HG03558 (cell line): ENCODE data around the gene DEDD2.
"Not testable (repeated sequence)": the region's sequence is repeated elsewhere in the genome, so short reads cannot be mapped to it uniquely, and the experiment has no call there.

ENCODE experiments used
- ATAC-seq: cut with Tn5 transposase; IDR thresholded peaks from one replicate; pipeline ENCODE4 v1.9.1; 2021; ENCODE audit warnings: moderate number of reproducible peaks; ENCODE audit not compliant: unreplicated experiment; ENCODE audit errors: extremely low read depth

DEDD2 gene, protein sequence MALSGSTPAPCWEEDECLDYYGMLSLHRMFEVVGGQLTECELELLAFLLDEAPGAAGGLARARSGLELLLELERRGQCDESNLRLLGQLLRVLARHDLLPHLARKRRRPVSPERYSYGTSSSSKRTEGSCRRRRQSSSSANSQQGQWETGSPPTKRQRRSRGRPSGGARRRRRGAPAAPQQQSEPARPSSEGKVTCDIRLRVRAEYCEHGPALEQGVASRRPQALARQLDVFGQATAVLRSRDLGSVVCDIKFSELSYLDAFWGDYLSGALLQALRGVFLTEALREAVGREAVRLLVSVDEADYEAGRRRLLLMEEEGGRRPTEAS

DNA sequence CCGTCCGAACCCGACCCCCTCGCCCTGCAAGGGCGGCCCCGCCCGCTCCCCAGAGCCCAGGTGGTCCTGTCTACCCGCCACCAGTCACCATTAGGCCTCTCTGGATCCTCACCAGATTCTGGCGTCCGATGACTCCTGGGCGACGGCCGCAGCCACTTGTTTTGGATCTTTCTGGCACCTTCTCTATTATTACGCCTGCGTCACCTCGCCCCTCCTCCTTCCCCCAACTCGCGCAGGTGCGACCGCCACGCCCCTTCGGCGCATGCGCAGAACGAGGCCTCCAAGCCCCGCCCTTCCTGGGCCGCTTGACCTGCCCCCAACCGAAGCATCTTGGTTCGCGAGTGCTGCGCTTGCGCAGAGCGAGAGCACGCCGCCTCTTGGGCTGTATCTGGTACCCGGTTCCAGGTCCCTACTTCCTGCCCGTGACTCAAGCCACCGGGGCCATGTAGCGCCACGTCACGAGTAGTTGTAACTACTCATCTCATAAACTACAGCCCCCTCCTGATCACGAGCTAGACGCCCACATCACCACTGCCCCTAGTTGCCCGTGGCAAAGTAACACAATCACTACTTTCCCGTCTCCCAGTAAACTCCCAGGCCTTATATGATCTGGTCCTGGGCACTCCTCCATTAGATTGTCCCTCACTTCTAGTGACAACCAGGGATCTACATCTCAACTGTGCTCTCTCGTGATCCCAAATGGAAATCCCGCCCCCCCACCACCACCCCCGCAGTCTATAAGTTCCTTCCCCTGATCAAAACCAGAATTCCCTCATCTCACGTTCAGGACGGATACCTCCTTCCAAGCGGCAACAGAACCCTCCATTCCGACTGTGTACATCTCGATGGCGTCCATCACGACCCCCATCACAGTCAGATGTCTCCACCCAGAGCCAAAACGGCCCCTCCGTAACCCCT lies at the start of gene DEDD2:
DEDD2 (minus strand) TSS at position 158 of the 918 bp plus-strand sequence. CDS start 670 bp downstream, outside the sequence.
- peak; percentile 63 for ATAC-seq

GRCh38 chr19:42266928-42267603 lies 49.6 kb upstream of the DEDD2 start:
- not testable (repeated sequence) for ATAC-seq

DNA sequence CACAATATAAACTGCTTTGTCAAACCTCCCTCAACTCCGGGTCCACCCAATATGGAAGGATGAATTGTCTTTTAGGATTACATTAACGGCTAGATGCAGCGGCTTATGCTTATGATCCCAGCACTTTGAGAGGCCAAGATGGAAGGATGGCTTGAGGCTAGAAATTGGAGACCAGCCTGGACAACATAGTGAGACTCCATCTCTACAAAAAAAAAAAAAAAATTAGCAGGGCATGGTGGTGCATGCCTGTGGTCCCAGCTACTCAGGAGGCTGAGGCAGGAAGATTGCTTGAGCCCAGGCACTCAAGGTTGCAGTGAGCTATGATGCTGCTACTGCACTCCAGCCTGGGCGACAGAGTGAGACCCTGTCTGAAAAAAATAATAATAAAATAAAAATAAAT lies 48.6 kb upstream of the DEDD2 start:
- not testable (repeated sequence) for ATAC-seq

DNA sequence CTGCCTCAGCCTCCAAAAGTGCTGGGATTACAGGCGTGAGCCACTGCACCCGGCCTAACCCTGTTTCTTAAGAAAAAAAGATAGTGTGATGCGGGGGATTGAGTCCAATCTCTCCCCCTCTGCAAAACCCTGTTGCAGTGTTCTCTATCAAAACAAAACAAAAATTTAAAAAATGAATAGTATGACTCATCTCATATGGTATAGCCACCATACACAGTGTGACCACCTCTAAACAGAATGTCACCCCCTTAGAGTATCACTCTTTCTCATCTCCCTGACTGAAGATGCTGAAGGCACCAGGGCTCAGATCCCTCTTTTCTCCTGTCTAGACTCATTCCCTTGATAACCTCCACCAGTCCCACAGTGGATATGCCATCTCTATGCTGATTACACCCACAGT lies 44.3 kb upstream of the DEDD2 start:
- no peak for ATAC-seq

- ATAC-seq = not testable (repeated sequence)
These were observed 40.4 kb upstream of the DEDD2 start for GRCh38 chr19:42257842-42258241.

DNA sequence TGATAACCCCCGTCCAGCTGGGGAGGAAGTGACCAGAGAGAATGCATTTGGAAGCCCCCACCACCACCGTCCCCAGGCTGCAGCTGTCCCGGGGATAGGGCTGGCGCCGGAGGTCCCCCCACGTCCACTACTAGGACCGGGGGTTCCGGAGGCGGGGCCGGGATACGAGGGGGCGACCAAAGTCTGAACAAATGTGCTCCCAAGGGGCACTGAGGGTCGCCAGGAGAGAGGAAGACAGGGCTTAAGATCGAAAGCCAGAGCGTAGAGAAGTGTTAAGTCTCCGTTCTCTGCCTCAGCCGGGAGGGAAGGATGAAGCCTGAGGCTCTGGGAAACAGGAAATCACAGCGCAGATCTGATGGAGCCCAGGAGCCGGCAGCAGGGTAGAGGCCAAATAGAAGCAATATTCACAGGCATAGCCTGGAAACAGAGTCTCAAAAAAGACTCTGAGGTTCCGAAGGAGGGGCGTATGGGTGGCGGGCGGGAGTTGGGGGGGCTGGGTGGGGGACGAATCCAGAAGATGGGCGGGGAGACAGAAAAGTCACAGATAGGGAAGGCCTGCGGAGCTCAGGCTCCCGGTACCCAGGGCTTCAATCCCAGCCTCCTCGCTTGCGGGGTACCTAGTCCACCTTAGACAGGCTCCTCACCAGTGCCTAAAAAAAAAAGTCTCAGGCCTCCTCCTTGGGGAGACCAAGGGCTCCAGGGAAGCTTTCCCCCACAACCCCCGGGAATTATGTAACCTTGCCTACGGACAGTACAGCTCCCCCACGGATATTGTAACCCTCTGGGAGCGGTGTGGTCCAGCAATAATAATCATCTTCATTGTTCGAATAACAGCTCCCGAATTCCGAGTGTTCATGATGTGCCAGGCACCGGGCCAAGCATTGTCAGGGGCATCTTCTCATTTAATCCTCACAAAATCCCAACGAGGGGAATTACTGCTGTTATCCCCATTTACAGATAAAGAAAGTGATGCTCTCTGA lies 38.6 kb upstream of the DEDD2 start:
- ATAC-seq = no peak

- ATAC-seq = no peak
These were observed 37.6 kb upstream of the DEDD2 start, which contains the start of gene ERF for GRCh38 chr19:42254850-42255765. Gene ERF, minus strand, starts transcription at chr19:42255128. Its CDS starts 129 bp downstream, at chr19:42254999.

- ATAC-seq = no peak
These were observed 36.8 kb upstream of the DEDD2 start for GRCh38 chr19:42254089-42254849.

DNA sequence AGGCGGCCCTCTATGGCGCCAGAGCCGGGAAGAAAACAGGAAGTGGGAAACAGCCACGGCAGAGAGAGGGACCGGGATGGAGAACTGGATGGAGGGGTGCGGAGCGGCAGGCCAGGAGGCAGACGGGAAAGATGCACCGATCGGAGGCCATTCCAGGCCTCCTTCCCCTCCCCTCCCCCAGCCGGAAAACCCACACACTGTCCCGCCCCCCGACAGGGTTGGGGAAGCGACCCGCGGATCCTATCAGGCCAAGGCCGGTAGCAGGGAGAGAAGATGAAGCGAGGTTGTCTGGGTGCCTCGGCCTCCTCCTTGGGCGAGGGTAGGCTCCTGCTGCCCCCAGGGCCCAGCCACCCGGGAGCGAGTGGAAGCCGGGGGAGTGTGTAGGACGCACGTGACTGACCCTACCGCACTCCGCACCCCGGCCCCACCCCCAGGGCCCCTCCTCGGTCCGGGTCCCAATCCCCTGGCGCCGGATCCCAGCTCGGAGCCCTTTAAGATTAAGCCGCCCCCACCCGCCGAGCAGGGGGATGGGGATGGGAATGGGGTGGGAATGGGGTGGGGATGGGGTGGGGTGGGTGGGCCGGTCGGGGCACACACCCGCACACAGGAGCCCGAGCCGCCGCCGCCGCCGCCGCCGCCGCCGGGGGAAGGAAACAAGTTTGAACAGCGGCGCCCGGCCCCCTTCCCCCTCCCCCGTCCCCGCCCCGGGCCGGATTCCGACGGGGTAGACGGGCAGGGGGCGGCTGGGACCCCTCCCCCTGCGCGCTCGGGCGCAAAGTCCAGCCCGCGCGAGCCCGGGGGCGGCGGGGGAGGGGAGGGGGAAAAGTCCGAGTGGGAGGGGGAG lies 36.0 kb upstream of the DEDD2 start:
- no peak for ATAC-seq

GRCh38 chr19:42252365-42253244 lies 35.1 kb upstream of the DEDD2 start:
- ATAC-seq = no peak

DNA sequence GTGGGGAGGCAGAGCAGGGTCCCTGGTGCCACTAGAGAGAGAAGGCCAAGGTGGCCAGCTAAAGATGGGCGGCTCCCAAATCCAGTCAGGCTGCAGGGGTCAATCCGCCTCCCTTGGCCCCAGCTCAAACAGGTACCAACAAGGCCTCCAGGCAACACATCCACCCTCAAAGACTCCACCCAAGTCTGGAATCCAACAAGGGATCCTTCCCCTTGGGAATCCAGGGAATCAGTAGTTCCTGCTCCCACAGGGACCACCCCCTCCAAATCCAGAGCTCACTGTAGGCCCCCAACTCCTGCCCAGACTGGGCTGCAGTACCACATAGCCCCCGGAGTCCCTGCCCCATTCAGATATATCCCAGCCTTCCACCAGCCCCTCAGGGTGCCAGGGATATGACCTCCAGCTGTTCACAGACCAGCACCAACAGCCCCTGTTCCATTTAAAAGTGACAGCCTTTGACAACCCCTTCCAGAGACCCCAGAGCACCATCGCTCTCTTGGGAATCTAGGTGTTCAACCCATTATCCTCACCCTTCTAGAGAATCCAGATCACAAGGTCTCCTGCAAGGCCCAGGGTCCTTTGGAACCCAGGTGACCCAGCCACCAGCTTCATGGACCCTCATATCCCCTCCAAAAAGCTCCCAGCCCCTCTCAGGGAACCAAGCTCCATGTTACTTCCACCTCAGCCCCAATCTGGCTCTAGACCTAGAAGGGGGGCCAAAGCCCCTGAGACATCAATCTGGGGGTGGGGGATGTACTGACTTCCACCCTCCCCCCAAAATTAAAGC lies 34.3 kb upstream of the DEDD2 start:
- no peak for ATAC-seq

DNA sequence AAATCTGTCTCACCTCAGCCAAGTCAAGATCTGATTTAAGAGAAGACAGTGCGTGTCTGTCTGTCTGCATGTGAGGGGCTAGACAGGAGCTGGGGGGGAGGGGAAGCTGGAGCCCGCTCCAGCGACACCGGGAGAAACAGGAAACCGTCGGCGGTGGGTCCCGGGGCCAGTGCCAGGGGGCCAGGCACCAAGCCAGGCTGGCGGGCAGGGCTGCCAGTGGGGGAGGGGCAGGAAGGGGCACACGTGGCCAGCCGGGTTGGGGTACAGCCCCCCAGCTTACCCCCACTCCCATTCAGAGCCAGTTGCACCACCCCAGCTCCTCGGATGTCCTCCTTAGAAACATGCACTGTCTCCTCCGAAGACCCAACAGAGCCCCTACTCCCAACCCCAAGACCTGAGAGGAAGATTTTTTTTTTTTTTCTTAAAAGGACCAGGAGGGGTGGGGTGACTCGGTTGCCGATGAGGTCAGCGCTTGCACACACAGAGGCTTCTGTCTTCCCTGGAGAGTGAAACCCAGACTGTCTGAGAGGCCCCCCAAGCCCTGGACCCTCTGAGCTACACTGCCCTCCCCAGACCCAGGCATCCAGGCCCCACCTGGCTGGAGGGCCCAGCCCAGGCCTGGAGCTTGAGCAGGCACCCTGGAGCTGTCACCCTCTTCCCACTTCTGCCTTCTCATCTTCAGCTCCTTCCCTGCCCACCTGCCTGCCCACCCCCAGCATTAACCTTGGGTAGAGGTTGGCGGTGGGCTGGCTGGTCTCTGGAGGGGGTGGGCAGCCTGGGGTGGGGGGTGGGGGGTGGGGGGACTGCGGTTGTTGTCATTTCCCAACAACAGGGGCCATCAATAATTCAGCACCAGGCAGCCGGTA lies 33.4 kb upstream of the DEDD2 start:
- no peak for ATAC-seq

- ATAC-seq = no peak
These were observed 32.7 kb upstream of the DEDD2 start for GRCh38 chr19:42250183-42250665.

- no peak for ATAC-seq
These were observed 32.3 kb upstream of the DEDD2 start for GRCh38 chr19:42249769-42250168.
